GM12865 (cell line): ENCODE data around the gene HDAC3.

Experiments used
- DNase-seq: peaks from one replicate; pipeline ENCODE4 v3.0.0; 2010; ENCODE audit warnings: low read depth
- H3K4me3 ChIP-seq: 2 replicates; pipeline ENCODE4 v1.5.1; 2011; ENCODE audit warnings: mild to moderate bottlenecking, low read depth, low read length, control low read depth
- CTCF ChIP-seq: IDR thresholded peaks from 2 replicates; pipeline ENCODE4 v1.5.1; 2011; ENCODE audit warnings: low read length, control low read depth, low read depth, inconsistent platforms; ENCODE audit not compliant: insufficient read depth; ENCODE audit errors: missing control alignments

Gene HDAC3

GRCh38 chr5:141657937-141658545 is 21.4 kb upstream of the HDAC3 start:
- peak; percentile 69 for DNase-seq
- no peak for TF ChIP-seq CTCF

GRCh38 chr5:141657404-141657803 is 20.8 kb upstream of the HDAC3 start:
- TF ChIP-seq CTCF = no peak
- no peak for DNase-seq
- H3K4me3 ChIP-seq = no peak overlapping the region

More at GRCh38 chr5:141657937-141658545, 21.4 kb upstream of the HDAC3 start:
- H3K4me3 ChIP-seq = no peak overlapping the region

- DNase-seq = no peak
- TF ChIP-seq CTCF = no peak
- H3K4me3 ChIP-seq = no peak overlapping the region
These were observed 19.7 kb upstream of the HDAC3 start for GRCh38 chr5:141656396-141656795.

- TF ChIP-seq CTCF = no peak
- DNase-seq = no peak
- H3K4me3 ChIP-seq = no peak overlapping the region
These were observed 18.4 kb upstream of the HDAC3 start for GRCh38 chr5:141655020-141655419.

- no peak overlapping the region for H3K4me3 ChIP-seq
- TF ChIP-seq CTCF = no peak
- no peak for DNase-seq
These were observed 17.6 kb upstream of the HDAC3 start for GRCh38 chr5:141654298-141654697.

- no peak for DNase-seq
- TF ChIP-seq CTCF = no peak
- peak overlapping the region; percentile 67 for H3K4me3 ChIP-seq
These were observed 15.1 kb upstream of the HDAC3 start for GRCh38 chr5:141651728-141652105.

GRCh38 chr5:141650851-141651727 is 14.4 kb upstream of the HDAC3 start, which contains the start of gene FCHSD1:
TSS of gene FCHSD1 (minus strand) at chr5:141651418. CDS start at chr5:141651368, 50 bp downstream.
- no peak for TF ChIP-seq CTCF
- peak; percentile 94 for DNase-seq
- H3K4me3 ChIP-seq = peak within 1 kb of the TSS; percentile 67
